Left cardiac atrium (tissue), 4 donors: ENCODE measurements around the gene TMEM131. TPM values are rescaled to one million over a fixed set of nuclear protein-coding genes. Genes with fewer than 3 reads are reported as not detected.
A peak's percentile ranks its signal among the peaks of the same experiment; 100 is the strongest.

ENCODE experiments used
- ATAC-seq, 2 donors: fragments of 200-7000 bp; cut with Tn5 transposase; one replicate each; pipeline ENCODE4 v1.9.1; 2020; ENCODE audit warnings: mild to moderate bottlenecking in 2 of 2, moderate library complexity in 2 of 2
- DNase-seq: peaks from one replicate; pipeline ENCODE4 v3.0.0-alpha.2; 2020
- intact Hi-C, 2 donors: fragments of 100-400 bp; cut with DNase I; formaldehyde crosslinking; loops; one replicate each; pipeline versions ENCODE4 v1.14.1 to v1.15.1; 2022 to 2023
- total RNA-seq, 2 donors: library from RNA; stranded (reverse); fragmentation: NEBNext Ultra II Directional; extraction: Animal tissue kit (Norgen Biotek cat#: 25700); gene quantifications; one replicate each; pipeline ENCODE4 v1.2.1, GENCODE V29; 2021
- donor health status: DM: no; HTN: yes; CAD: no.
- donor health status: DM: no; HTN: yes; CAD: no; lungs with severe emphysema.
- donor health status: DM: yes; HTN: yes; CAD: no.
- donor health status: Dilated cardiomyopathy.

TMEM131 gene
- total RNA-seq, 2 donors from 2014 or later = 26.2 to 26.5 TPM

DNA sequence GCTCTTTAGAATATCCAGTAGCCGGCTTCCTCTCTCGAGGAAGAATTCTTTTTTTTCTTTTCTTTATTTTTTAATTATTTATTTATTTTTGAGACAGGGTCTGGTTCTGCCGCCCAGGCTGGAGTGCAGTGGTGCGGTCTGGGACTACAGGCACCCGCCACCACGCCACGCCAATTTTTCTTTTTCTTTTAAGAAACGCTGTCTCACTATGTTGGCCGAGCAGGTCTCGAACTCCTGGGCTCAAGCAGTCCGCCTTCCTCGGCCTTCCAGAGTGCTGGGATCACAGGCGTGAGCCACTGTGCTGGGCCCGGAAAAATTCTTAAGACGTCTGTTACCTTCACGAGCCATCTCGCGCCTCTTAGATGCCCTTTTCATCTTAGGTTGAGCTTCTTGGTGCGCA lies 931 bp upstream of the TMEM131 start:
- no peak for ATAC-seq
- no peak for DNase-seq
- intact Hi-C loops = loop anchor here (10.0 kb wide), 2 partner anchors 178 to 192 kb away; no protein-coding TSS in a partner anchor

DNA sequence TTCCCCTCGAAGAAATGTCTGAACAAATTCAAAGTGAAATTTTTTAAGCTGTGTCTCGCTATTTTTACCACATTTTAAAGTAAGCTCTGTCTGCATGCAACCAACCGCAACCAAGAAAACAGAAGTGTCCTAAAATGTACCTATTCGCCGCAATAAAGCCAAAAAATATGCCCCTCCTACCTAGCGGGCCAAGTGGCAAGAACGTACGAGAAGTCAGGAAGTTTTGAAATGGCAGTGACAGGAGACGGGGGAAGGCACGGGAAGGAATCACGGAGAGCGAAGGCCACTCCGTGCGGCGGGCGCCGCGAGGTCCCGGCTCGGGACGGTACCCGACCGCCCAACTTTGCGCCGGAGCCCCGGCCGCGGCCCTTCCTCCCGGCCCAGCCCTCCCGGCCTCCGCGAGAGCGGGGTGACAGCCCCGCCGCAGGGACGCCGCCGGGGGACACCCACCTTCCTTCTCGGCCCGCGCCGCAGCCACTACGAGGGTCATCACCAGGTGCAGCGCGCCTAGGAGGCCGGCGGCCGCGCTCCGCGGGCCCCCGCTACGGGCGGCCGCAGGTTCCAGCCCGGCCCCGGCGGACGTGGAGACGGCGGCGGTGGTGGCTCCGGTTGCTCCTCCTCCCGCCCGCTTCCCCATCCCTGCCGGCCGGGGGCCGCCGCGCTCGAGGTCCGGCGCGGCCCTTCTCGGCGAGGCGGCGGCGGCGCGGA lies 568 bp downstream of the TMEM131 start:
- intact Hi-C loops = loop anchor here (10.0 kb wide), 2 partner anchors 180 to 190 kb away; no protein-coding TSS in a partner anchor
- DNase-seq (no peak), ATAC-seq (peak; percentile 56 to 71)

DNA sequence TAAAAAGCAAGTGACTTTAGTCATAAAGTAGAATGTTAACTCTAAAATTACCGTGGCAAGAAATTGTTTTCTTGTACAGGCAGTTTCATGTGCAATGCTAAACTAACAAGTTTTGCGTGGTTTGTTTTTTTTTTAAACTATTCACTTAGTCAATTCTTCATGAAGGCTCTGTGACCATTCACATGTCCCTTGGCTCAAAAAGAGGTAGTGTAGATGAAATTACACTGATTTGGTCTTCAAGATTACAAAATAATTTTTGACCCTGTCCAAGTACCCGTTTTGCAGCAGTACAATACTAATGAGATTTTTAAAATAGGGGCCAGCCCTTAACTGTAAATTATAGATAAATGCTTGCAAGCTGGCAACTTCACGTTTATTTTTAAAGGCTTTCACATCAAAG lies 1.3 kb downstream of the TMEM131 start:
- intact Hi-C loops = loop anchor here (5.0 to 10.0 kb wide), 3 partner anchors 173 to 190 kb away; no protein-coding TSS in a partner anchor

DNA sequence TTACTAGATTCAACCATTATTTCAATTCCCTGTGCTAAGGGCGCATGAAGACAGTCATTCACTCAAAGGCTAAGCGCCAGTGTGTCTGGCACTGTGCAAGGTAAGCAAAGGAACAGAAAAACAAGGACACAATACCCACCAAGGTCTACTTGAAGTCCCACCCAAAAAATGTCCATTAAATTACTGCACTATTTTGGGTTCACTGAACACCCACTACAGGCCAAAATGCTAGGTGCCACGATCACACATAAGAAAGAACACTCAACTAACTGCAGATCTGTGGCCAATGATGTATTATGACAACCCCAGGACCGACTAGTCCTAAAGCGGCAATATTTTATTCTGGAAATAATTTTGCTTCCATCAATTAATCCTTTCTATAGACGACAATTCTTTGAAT lies 1.8 kb downstream of the TMEM131 start:
- DNase-seq = no peak
- ATAC-seq = no peak
- intact Hi-C loops = loop anchor here (5.0 to 10.0 kb wide), 3 partner anchors 173 to 189 kb away; no protein-coding TSS in a partner anchor

More for the DNA sequence above, 1.3 kb downstream of the TMEM131 start:
- ATAC-seq (no peak), DNase-seq (no peak)

DNA sequence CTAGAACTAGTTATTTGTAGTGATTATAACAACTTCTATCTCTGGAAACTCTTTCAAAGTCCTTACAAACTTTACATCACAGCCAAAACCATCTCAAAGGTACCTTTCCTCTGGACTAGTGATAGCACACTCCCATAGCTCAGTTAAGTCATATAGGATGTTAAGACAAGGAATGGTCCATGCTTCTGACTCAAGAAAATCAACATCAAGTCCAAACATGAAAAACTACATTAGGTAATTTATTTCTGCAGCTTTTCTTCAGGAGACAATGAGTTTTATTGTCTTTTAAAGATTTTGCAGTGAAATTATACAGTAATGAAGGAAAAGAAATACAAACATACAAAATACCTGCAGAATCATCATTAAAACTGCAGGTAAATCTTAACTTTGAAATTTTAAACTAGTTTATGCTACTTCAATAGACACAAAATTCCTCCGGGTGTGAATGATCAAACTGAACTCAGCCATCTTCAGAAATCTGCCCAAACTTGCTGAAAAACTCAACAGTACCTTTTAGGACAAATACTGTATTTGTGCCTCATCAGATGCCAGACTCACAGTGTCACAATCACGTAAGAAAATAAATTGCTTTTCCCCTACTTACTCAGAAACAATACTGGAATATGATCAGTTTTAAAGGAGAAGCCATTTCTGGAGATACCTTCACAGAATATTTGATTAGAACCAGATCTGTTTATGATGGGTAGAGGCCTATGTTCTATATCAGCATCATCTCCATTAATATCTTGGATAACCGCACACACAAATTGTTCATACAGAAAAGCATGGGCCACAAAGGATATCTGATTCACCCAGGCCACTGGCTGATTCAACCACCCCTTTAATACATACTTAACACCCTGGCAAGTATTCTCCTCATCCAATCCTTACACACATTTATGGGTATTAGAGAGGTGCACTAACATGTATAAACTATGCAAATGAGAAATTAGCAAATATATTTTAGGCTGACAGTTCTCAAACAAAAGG lies 2.6 kb downstream of the TMEM131 start:
- intact Hi-C loops = loop anchor here (5.0 to 10.0 kb wide), 3 partner anchors 174 to 188 kb away; no protein-coding TSS in a partner anchor
- DNase-seq (no peak), ATAC-seq (no peak)

DNA sequence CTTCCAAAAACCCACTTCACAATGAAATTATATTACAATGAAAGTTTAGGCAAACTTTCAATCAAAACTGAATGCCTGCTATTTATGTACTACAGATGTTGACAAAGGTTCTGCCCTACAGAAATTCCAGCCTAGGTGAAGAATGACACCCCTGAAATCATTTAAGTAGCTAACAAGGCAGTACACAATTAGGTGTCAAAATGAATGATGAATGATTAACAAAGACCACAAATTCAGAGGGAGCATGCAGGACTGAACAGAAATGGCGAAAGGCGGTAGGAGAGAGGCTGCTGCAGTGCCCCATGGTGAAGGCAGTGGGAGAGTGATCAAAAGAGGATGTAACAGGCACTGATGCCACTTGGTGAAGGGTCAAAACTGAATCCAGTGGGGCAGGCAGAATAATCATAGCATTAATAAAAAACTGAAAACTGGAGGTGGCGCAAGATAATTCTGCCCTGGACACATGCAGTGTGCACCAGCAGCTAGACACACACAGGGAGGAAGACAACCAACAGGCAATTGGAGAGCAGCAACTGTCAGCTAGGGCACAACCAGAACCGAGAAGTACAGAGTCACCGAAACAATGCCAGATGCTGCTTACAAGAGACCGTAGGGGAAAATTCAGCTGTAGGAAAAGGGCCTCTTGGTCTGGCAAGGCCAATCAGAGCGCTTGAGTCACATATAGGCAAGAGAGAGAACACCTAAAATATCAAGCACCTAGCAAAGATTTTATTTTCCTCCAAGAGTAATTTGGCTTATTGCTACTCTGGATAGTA lies 4.5 kb downstream of the TMEM131 start:
- DNase-seq (no peak), ATAC-seq (no peak)
- intact Hi-C loops = loop anchor here (5.0 to 10.0 kb wide), 3 partner anchors 176 to 186 kb away; no protein-coding TSS in a partner anchor

DNA sequence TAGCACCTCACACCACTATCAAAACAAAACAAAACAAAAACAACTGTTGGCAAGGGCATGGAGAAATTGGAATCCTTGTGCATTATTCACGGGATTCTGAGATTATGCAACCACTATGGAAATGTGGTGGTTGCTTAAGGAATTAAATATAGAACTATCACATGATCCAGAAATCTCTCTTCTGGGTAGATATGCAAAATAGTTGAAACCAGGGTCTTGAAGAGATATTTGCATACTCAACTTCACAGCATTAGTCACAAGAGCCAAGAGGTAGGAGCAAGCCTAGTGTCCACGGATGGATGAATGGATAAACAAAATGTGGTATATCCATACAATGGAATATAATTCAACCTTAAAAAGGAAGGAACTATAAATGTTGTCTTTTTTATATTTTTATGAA lies 7.0 kb downstream of the TMEM131 start:
- DNase-seq (no peak), ATAC-seq (no peak)
- intact Hi-C loops = loop anchor here in 1 of 2 donors (10.0 kb wide), 1 partner anchor 124 kb away; no protein-coding TSS in a partner anchor

DNA sequence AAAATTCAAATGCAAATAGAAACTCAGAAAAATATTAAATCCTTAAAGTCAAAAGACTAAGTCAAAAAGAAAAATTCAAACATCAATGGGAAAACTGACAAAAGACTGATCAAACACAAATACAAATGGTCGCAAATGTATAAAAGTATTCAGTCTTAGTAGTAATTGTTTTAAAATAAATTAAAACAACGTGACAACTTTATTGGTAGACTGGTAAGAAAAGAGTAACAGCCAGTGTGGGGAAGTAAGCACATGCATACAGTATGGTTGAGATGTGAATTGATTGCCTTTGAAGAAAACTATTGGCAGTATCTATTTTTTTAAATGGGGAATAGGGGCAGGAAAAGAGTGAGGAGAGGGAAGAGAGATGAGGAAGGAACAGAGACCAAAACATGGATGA lies 9.8 kb downstream of the TMEM131 start:
- intact Hi-C loops = loop anchor here in 1 of 2 donors (10.0 kb wide), 1 partner anchor 121 kb away; no protein-coding TSS in a partner anchor
- DNase-seq (no peak), ATAC-seq (no peak)

DNA sequence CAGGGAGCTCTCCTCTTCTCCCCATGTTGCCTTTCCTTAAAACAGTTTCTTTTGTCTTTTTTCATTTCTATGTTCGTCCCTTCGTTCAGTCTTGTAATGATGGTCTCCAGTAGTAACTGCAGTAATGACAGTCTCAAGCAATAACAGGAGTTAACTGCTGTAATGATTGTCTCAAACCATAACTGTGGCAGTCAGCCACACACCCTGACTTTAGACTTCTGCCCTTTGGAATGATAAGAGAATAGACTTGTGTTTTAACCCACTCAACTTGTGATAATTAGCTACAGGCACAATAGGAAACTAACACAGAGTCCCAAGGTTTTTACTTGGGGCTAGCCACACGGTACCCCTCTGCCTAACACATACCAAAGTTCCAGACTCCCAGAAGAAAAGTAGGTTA lies 12.1 kb downstream of the TMEM131 start:
- ATAC-seq = no peak
- DNase-seq = no peak
- intact Hi-C loops = loop anchor here in 1 of 2 donors (10.0 kb wide), 1 partner anchor 119 kb away; no protein-coding TSS in a partner anchor

DNA sequence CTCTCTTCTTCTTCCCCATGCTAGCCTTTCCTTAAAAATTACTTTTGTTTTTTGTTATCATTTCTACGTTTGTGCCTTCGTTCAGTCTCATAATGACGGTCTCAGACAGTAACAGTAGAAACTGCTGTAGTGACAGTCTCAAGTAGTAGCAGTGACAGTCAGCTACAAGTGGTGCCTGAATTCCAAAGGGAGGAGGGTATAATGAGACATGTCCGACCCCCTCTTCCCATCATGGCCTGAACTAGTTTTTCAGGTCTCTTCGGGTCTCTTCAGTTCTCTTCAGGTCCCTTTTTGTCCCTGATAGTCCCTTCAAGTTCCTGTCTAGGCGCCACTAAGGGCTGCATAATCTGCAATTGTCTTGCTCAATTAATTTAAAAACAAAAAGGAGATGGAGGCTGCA lies 12.6 kb downstream of the TMEM131 start:
- intact Hi-C loops = loop anchor here in 1 of 2 donors (10.0 kb wide), 1 partner anchor 118 kb away; no protein-coding TSS in a partner anchor

DNA sequence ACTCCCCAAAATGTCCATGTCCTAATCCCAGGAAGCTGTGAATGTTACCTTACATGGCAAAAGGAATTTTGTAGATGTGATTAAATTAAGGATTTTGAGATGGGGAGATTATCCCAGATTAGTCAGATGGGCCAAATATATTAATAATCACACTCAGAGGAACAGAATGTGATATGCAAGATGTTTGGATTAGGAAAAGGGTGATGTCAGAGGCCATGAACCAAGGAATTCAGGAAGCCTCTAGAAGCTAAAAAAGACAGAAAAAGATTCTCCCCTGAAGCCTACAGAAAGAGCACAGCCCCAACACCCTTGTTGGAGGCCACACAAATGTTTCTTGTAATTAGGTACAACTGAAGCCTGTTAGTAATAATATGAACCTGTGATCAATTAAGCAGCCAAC lies 13.1 kb downstream of the TMEM131 start:
- no peak for DNase-seq
- ATAC-seq = no peak
- intact Hi-C loops = loop anchor here in 1 of 2 donors (10.0 kb wide), 1 partner anchor 118 kb away; no protein-coding TSS in a partner anchor

More for the DNA sequence above, 12.6 kb downstream of the TMEM131 start:
- no peak for ATAC-seq
- no peak for DNase-seq

DNA sequence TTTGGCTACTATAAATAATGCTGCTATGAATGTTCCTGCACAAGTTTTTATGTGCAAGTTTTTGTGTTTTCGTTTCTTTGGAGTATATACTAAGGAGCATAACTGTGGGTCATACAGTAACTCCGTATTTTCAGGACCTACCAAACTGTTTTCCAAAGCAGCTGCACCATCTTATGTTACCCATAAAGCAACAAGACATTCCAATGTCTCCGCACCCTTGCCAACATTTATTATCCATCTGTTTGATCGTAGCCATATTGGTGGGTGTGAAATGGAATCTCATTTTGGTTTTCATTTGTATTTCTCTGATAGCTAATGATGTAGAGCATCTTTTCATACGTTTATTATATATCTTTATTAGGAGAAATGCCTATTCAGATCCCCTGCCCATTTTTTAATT lies 13.8 kb downstream of the TMEM131 start:
- intact Hi-C loops = loop anchor here in 1 of 2 donors (10.0 kb wide), 1 partner anchor 117 kb away; no protein-coding TSS in a partner anchor
- no peak for ATAC-seq
- no peak for DNase-seq

DNA sequence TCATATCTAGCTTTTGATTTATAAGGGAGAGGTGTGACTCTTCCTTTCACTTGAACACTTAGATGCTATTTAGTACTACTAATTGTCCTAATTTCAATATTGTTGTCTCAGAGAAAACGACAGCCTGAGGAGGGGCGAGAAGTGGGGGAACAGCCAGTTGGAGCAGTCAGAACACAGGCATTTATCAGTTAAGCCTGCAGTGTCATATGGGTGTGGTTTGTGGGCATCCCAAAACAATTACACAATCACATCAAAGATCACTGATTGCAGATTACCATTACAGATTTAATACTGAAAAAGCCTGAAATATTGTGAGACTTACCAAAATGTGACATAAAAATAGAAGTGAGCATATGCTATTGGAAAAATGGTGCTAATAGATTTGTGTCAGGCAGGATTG lies 15.8 kb downstream of the TMEM131 start:
- ATAC-seq = no peak
- DNase-seq = no peak
- intact Hi-C loops = loop anchor here in 1 of 2 donors (10.0 kb wide), 1 partner anchor 115 kb away; no protein-coding TSS in a partner anchor

DNA sequence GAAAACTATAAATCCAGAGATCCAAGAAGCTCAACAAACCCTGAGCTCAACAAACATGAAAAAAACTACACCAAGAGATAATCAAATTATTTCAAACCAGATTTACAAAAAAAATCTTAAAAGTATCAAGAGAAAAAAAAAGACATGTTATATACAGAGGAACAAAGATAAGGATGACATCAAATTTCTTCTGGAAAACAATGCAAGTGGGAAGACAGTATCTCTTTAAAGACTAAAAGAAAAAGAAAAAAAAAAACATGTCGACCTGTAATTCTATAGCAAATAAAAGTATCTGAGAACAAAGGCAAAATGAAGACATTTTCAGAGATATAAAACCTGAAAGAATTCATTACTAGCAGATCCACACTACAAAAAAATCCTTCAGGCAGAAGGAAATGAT lies 21.3 kb downstream of the TMEM131 start:
- intact Hi-C loops = no loop called here
- DNase-seq (no peak), ATAC-seq (no peak)

DNA sequence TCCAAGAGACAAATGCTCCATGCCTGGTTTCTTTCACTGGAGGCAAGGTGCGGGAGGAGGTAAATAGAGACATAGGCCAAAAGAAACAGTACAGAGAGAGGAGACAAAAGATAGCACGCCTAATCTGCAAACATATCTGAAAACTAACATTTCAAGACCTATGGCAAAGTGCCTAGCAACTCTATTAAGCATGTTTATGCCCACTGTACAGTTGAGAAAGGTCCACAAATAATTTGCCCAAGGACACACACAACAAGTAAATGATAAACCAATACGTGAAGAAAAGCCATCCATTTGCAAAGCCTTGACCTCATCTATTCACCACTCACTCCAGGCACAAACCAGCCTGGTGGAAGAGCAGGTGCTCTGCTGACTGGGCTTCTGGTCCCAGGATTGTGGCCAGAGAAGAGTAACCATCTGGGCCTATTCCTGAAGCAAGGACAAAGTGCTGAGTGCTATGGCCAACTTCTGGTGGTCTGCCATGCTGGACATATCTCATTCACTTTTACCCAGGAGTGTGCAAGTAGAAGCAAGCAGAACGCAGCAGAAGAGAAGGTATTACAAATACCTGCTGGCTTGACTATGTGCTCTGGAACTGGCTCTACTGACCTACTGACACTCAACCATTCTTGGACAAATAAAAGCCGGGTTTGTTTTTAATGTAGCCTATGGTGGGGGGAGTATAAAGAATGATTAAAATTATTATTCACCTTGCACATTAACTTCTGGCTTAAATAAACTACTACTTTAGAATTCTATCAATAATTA lies 25.3 kb downstream of the TMEM131 start:
- ATAC-seq = no peak
- intact Hi-C loops = no loop called here
- no peak for DNase-seq

DNA sequence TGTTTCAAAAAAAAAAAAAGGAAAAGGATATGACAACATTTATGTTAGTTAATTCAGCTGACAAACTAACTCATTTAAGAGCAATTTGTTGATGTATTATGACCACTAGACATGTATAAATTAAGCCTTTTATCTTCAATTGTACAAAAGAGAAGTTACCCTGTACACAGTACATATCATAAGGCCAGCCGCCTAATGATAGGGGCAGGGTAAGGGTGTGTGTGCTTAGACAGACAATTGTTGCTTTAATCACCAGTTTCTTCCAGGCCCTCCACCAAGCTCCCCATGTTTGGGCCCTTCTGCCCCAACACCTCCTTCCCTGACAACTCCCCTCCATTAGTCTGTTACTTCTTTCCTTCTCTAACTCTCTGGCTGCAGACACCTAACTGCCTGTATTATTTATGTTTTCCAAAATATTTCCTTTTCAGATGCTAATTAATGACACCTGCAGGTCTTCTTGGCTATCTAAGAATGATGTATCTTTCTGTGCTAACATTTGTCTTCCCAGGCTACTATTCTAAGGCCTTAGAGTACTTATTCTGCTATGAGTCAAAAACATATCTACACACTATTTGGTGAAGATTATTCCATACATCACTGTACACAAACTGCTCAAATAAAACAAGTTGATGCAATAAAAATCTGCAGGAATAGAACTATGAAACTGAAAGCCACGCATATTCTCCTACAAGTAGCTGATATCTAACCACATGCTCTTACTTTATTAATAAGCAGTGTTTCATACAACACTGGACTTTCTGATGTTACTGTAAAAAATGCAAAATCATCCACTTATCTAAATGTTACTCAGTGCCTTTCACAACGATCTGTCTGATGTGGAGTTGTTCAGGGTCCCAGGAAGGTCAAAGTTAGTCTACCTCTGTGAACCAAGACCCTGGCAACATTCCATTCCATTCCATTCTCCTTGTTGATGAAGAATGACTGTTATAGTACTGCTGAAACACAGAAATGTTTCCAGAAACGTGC lies 26.4 kb downstream of the TMEM131 start:
- intact Hi-C loops = no loop called here
- no peak for DNase-seq
- peak in 1 of 2 donors; percentile 81 for ATAC-seq
